ENCODE measurements around the gene CDCP1.

Gene CDCP1

DNA sequence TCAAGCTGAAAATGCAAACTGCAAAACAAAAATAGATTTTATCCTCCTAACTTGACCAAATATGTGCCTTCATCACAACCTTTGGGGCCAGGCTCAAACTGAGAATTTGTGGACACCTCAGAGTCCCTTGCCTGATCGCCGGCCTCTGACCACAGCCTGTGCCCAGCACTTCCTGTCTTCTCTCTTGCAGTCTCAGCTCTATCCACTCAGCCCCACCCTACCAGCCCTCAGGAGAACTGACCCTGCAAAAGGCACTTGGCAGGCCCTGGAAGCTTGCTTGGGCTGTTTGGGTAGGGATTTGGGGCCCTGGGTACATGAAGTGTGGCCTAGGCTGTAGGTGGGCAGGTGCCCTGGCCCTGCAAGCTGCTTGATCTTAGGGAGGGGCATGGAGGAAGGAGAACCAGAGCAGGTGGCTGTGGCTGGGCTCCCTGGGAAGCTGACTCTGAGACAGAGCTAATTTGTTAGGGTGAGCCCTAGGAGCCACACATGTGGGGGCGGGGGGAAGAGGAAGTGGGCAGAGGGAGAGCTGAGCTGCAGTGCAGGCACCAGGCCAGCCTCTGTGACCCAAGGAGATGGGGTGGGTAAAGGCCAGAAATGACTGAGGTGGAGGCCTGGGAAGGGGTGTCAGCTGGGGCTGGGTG, 111.4 kb downstream of the CDCP1 start:
- no peak overlapping the region for H3K27ac Mint-ChIP-seq

GRCh38 chr3:45033791-45034190, 112.4 kb downstream of the CDCP1 start:
- Mint-ChIP-seq H3K4me3 (no peak overlapping the region), H3K4me1 (ENCODE audit: low read depth) (peaks cover 28% of the 10 kb centered on the region), H3K9me3 (no peaks in the 10 kb centered on the region), H3K36me3 (ENCODE audit: low read depth) (no peaks in the 10 kb centered on the region), H3K27me3 (peaks cover 24% of the 10 kb centered on the region), H3K27ac (no peak overlapping the region)

More for the DNA sequence above, 111.4 kb downstream of the CDCP1 start:
- Mint-ChIP-seq H3K4me1 (ENCODE audit: low read depth) (peaks cover 28% of the 10 kb centered on the region), H3K27me3 (peaks cover 24% of the 10 kb centered on the region), H3K4me3 (no peak overlapping the region), H3K9me3 (no peaks in the 10 kb centered on the region), H3K36me3 (ENCODE audit: low read depth) (no peaks in the 10 kb centered on the region)
